ENCODE results near the gene FEM1B.

FEM1B gene

GRCh38 chr15:68262514-68263356 is 14.8 kb upstream of the FEM1B start:
- Histone ChIP-seq H3K9ac (ENCODE audit: low read length) (no peak overlapping the region), H3K4me1 (ENCODE audit: control insufficient read depth, insufficient read depth, low read length) (peaks cover 8% of the 10 kb centered on the region), H3K36me3 (ENCODE audit: control insufficient read depth, insufficient read depth, low read length, severe bottlenecking) (no peaks in the 10 kb centered on the region), H3K9me3 (ENCODE audit: control insufficient read depth, low read length) (no peaks in the 10 kb centered on the region), H3K4me3 (ENCODE audit: low read length) (no peak overlapping the region), H3K27me3 (replicated peaks; ENCODE audit: control insufficient read depth, insufficient read depth, low read length) (no peaks in the 10 kb centered on the region)
- no peak for DNase-seq (ENCODE audit: low read depth)

- DNase-seq (ENCODE audit: low read depth), result no peak
- H3K4me3 ChIP-seq (ENCODE audit: low read length), result no peak overlapping the region
- no peaks in the 10 kb centered on the region for H3K27me3 ChIP-seq (replicated peaks; ENCODE audit: control insufficient read depth, insufficient read depth, low read length)
- no peak overlapping the region for H3K9ac ChIP-seq (ENCODE audit: low read length)
- H3K36me3 ChIP-seq (ENCODE audit: control insufficient read depth, insufficient read depth, low read length, severe bottlenecking), result no peaks in the 10 kb centered on the region
- peaks cover under 1% of the 10 kb centered on the region for H3K4me1 ChIP-seq (ENCODE audit: control insufficient read depth, insufficient read depth, low read length)
- H3K9me3 ChIP-seq (ENCODE audit: control insufficient read depth, low read length), result no peaks in the 10 kb centered on the region
Observed at GRCh38 chr15:68264282-68264681, 13.3 kb upstream of the FEM1B start.

- no peaks in the 10 kb centered on the region for H3K36me3 ChIP-seq (ENCODE audit: control insufficient read depth, insufficient read depth, low read length, severe bottlenecking)
- DNase-seq (ENCODE audit: low read depth), result no peak
- no peak overlapping the region for H3K9ac ChIP-seq (ENCODE audit: low read length)
- H3K9me3 ChIP-seq (ENCODE audit: control insufficient read depth, low read length), result no peaks in the 10 kb centered on the region
- no peaks in the 10 kb centered on the region for H3K4me1 ChIP-seq (ENCODE audit: control insufficient read depth, insufficient read depth, low read length)
- H3K27me3 ChIP-seq (replicated peaks; ENCODE audit: control insufficient read depth, insufficient read depth, low read length), result no peaks in the 10 kb centered on the region
- H3K4me3 ChIP-seq (ENCODE audit: low read length), result no peak overlapping the region
Observed at GRCh38 chr15:68265081-68265480, 12.5 kb upstream of the FEM1B start.

- H3K9me3 ChIP-seq (ENCODE audit: control insufficient read depth, low read length), result no peaks in the 10 kb centered on the region
- no peak overlapping the region for H3K4me3 ChIP-seq (ENCODE audit: low read length)
- no peak for DNase-seq (ENCODE audit: low read depth)
- H3K4me1 ChIP-seq (ENCODE audit: control insufficient read depth, insufficient read depth, low read length), result no peaks in the 10 kb centered on the region
- H3K36me3 ChIP-seq (ENCODE audit: control insufficient read depth, insufficient read depth, low read length, severe bottlenecking), result no peaks in the 10 kb centered on the region
- H3K9ac ChIP-seq (ENCODE audit: low read length), result no peak overlapping the region
- no peaks in the 10 kb centered on the region for H3K27me3 ChIP-seq (replicated peaks; ENCODE audit: control insufficient read depth, insufficient read depth, low read length)
Observed at GRCh38 chr15:68265674-68266073, 11.9 kb upstream of the FEM1B start.

DNA sequence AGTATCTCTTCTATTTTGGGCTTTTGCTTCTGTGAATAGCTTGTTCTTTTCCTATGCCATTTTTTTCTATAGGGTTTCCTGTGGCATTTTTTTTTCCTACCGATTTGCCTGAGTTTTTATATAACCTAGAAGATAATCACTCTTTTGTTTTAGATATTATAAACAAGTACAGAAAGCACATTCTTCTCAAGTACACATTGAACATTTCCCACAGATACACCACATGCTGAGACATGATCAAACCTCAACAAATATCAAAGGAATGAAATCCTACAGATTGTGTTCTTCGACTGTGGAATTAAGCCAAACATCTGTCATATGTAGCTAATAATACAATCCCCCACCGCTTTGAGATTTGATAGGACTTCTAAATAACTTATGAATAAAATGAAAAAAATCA is 9.1 kb upstream of the FEM1B start:
- H3K27me3 ChIP-seq (replicated peaks; ENCODE audit: control insufficient read depth, insufficient read depth, low read length), result no peaks in the 10 kb centered on the region
- DNase-seq (ENCODE audit: low read depth), result no peak
- no peak overlapping the region for H3K4me3 ChIP-seq (ENCODE audit: low read length)
- no peak overlapping the region for H3K9ac ChIP-seq (ENCODE audit: low read length)
- H3K9me3 ChIP-seq (ENCODE audit: control insufficient read depth, low read length), result no peaks in the 10 kb centered on the region
- H3K36me3 ChIP-seq (ENCODE audit: control insufficient read depth, insufficient read depth, low read length, severe bottlenecking), result no peaks in the 10 kb centered on the region
- peaks cover 26% of the 10 kb centered on the region for H3K4me1 ChIP-seq (ENCODE audit: control insufficient read depth, insufficient read depth, low read length)

DNA sequence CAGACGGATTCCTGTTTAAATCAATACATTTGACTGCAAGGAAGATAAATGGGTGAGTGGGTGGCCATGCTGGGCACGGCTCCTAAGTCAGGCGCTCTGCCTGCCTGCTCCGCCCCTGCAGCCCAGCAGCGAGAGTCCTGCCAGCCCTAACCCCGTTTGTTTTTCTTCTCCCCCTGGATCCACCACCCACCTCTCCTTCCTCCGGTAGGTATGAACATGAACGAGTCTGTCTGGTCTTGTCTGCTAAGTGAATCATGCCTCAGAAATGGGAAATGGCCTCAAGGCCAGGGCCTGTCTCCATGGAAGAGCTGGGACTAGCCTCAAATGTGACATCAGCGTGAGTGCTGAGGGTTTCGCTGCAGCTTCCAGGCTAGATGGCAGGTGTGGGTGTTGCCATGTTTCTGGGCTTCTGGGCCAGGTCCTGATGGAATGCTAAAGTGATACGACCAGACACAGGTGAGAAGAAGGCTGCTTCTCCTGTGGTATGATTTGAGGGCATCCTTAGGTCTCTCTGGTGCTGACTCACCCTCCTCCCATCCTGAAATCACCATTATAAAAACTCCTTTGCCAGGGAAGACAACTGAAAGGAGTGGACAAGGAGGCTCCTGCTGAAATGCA is 5.6 kb upstream of the FEM1B start:
- H3K4me3 ChIP-seq (ENCODE audit: low read length), result peak overlapping the region; percentile 56
- no peaks in the 10 kb centered on the region for H3K9me3 ChIP-seq (ENCODE audit: control insufficient read depth, low read length)
- peak overlapping the region; percentile 57 for H3K9ac ChIP-seq (ENCODE audit: low read length)
- peaks cover 38% of the 10 kb centered on the region for H3K4me1 ChIP-seq (ENCODE audit: control insufficient read depth, insufficient read depth, low read length)
- DNase-seq (ENCODE audit: low read depth), result peak; percentile 75
- no peaks in the 10 kb centered on the region for H3K36me3 ChIP-seq (ENCODE audit: control insufficient read depth, insufficient read depth, low read length, severe bottlenecking)
- no peaks in the 10 kb centered on the region for H3K27me3 ChIP-seq (replicated peaks; ENCODE audit: control insufficient read depth, insufficient read depth, low read length)

- Histone ChIP-seq H3K9me3 (ENCODE audit: control insufficient read depth, low read length) (no peaks in the 10 kb centered on the region), H3K4me1 (ENCODE audit: control insufficient read depth, insufficient read depth, low read length) (peaks cover 40% of the 10 kb centered on the region), H3K27me3 (replicated peaks; ENCODE audit: control insufficient read depth, insufficient read depth, low read length) (no peaks in the 10 kb centered on the region), H3K9ac (ENCODE audit: low read length) (peak overlapping the region; percentile 57), H3K36me3 (ENCODE audit: control insufficient read depth, insufficient read depth, low read length, severe bottlenecking) (no peaks in the 10 kb centered on the region), H3K4me3 (ENCODE audit: low read length) (no peak overlapping the region)
- no peak for DNase-seq (ENCODE audit: low read depth)
Observed at GRCh38 chr15:68272721-68273271, 4.7 kb upstream of the FEM1B start.

GRCh38 chr15:68274201-68274848 is 3.2 kb upstream of the FEM1B start:
- no peaks in the 10 kb centered on the region for H3K27me3 ChIP-seq (replicated peaks; ENCODE audit: control insufficient read depth, insufficient read depth, low read length)

DNA sequence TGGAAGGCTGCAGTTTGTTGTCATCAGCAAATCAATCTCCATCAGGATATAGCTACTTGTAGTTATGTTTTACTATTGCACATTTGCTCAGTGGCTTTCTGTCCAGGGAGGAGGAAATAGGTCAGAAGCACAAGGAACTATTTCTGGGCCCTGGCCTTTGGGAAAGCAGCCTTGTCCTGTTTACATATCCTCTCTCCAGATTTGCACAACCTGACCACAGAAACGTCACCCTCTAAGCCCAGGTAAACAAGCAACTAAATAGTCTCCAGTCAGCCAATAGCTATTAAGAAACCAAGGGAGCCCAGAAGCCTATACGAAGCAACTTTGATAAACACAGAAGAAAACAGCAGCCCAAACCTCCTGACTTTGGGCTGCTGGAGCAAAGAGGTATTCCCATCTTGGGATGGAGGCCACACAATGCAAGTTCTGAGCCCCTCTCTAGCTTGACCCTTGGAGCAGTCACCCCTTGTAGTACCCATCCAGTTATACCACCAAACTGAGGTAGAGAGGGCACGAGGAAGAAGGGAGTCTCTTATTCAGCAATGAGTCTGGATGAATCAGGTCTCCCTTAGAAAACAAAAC is 2.3 kb upstream of the FEM1B start:
- no peaks in the 10 kb centered on the region for H3K36me3 ChIP-seq (ENCODE audit: control insufficient read depth, insufficient read depth, low read length, severe bottlenecking)
- no peaks in the 10 kb centered on the region for H3K9me3 ChIP-seq (ENCODE audit: control insufficient read depth, low read length)
- DNase-seq (ENCODE audit: low read depth), result no peak
- no peak overlapping the region for H3K9ac ChIP-seq (ENCODE audit: low read length)
- no peaks in the 10 kb centered on the region for H3K27me3 ChIP-seq (replicated peaks; ENCODE audit: control insufficient read depth, insufficient read depth, low read length)
- H3K4me3 ChIP-seq (ENCODE audit: low read length), result no peak overlapping the region
- peaks cover 52% of the 10 kb centered on the region for H3K4me1 ChIP-seq (ENCODE audit: control insufficient read depth, insufficient read depth, low read length)

More at GRCh38 chr15:68274201-68274848, 3.2 kb upstream of the FEM1B start:
- H3K4me1 ChIP-seq (ENCODE audit: control insufficient read depth, insufficient read depth, low read length), result peaks cover 43% of the 10 kb centered on the region
- DNase-seq (ENCODE audit: low read depth), result no peak
- no peak overlapping the region for H3K4me3 ChIP-seq (ENCODE audit: low read length)
- no peak overlapping the region for H3K9ac ChIP-seq (ENCODE audit: low read length)
- no peaks in the 10 kb centered on the region for H3K9me3 ChIP-seq (ENCODE audit: control insufficient read depth, low read length)
- H3K36me3 ChIP-seq (ENCODE audit: control insufficient read depth, insufficient read depth, low read length, severe bottlenecking), result no peaks in the 10 kb centered on the region

- peak overlapping the region; percentile 97 for H3K4me3 ChIP-seq (ENCODE audit: low read length)
- peak overlapping the region; percentile 99 for H3K9ac ChIP-seq (ENCODE audit: low read length)
- peaks cover 56% of the 10 kb centered on the region for H3K4me1 ChIP-seq (ENCODE audit: control insufficient read depth, insufficient read depth, low read length)
- DNase-seq (ENCODE audit: low read depth), result no peak
- no peaks in the 10 kb centered on the region for H3K27me3 ChIP-seq (replicated peaks; ENCODE audit: control insufficient read depth, insufficient read depth, low read length)
- H3K36me3 ChIP-seq (ENCODE audit: control insufficient read depth, insufficient read depth, low read length, severe bottlenecking), result no peaks in the 10 kb centered on the region
- no peaks in the 10 kb centered on the region for H3K9me3 ChIP-seq (ENCODE audit: control insufficient read depth, low read length)
Observed at GRCh38 chr15:68276668-68277067, 877 bp upstream of the FEM1B start.

DNA sequence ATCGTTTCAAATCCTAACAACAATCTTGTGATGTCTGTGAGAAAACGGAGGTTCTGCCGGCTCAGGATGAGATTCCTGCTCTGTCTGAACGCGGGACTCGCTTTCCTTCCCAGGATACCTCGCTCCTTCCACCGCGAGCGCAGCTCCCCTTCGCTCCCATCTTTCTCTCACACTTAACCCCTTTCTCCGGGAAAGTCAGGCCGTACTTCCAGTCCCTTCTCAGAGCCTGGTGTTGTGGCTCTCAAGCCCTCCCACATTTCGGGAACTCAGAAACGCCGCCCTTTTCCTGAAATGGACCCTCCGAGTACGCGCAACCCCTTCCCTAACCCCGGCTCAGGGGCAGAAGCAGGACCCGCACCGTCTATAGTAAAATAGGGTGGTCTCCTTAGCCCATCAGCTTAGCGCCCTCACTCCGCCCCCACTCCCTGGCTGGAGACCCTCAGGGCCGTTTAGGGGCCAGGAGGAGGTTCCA is 378 bp upstream of the FEM1B start:
- peak overlapping the region; percentile 99 for H3K9ac ChIP-seq (ENCODE audit: low read length)
- peak; percentile 56 for DNase-seq (ENCODE audit: low read depth)

More for the DNA sequence above, 378 bp upstream of the FEM1B start:
- H3K4me1 ChIP-seq (ENCODE audit: control insufficient read depth, insufficient read depth, low read length), result peaks cover 56% of the 10 kb centered on the region
- H3K4me3 ChIP-seq (ENCODE audit: low read length), result peak overlapping the region; percentile 97
- no peaks in the 10 kb centered on the region for H3K9me3 ChIP-seq (ENCODE audit: control insufficient read depth, low read length)
- H3K36me3 ChIP-seq (ENCODE audit: control insufficient read depth, insufficient read depth, low read length, severe bottlenecking), result no peaks in the 10 kb centered on the region
- no peaks in the 10 kb centered on the region for H3K27me3 ChIP-seq (replicated peaks; ENCODE audit: control insufficient read depth, insufficient read depth, low read length)
